Stimulated activated CD8-positive, alpha-beta memory T cell treated with anti-CD3 and anti-CD28 coated beads, Interleukin-7, amount 100 ng/mL, for 24 hours (primary cell): ENCODE data around the gene LTBP1.
"Not testable (repeated sequence)": the region's sequence is repeated elsewhere in the genome, so short reads cannot be mapped to it uniquely, and the experiment has no call there.

Experiments
- DNase-seq: peaks from one replicate; pipeline ENCODE4 v3.0.0-alpha.2; 2020; ENCODE audit warnings: low read depth

Gene LTBP1, protein sequence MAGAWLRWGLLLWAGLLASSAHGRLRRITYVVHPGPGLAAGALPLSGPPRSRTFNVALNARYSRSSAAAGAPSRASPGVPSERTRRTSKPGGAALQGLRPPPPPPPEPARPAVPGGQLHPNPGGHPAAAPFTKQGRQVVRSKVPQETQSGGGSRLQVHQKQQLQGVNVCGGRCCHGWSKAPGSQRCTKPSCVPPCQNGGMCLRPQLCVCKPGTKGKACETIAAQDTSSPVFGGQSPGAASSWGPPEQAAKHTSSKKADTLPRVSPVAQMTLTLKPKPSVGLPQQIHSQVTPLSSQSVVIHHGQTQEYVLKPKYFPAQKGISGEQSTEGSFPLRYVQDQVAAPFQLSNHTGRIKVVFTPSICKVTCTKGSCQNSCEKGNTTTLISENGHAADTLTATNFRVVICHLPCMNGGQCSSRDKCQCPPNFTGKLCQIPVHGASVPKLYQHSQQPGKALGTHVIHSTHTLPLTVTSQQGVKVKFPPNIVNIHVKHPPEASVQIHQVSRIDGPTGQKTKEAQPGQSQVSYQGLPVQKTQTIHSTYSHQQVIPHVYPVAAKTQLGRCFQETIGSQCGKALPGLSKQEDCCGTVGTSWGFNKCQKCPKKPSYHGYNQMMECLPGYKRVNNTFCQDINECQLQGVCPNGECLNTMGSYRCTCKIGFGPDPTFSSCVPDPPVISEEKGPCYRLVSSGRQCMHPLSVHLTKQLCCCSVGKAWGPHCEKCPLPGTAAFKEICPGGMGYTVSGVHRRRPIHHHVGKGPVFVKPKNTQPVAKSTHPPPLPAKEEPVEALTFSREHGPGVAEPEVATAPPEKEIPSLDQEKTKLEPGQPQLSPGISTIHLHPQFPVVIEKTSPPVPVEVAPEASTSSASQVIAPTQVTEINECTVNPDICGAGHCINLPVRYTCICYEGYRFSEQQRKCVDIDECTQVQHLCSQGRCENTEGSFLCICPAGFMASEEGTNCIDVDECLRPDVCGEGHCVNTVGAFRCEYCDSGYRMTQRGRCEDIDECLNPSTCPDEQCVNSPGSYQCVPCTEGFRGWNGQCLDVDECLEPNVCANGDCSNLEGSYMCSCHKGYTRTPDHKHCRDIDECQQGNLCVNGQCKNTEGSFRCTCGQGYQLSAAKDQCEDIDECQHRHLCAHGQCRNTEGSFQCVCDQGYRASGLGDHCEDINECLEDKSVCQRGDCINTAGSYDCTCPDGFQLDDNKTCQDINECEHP (N-terminal part only)

GRCh38 chr2:32946314-32947075 lies at the start of gene LTBP1:
TSS of gene LTBP1 (plus strand) at chr2:32946953. CDS start at chr2:32947325, 372 bp downstream.
- DNase-seq: peak; percentile 26

DNA sequence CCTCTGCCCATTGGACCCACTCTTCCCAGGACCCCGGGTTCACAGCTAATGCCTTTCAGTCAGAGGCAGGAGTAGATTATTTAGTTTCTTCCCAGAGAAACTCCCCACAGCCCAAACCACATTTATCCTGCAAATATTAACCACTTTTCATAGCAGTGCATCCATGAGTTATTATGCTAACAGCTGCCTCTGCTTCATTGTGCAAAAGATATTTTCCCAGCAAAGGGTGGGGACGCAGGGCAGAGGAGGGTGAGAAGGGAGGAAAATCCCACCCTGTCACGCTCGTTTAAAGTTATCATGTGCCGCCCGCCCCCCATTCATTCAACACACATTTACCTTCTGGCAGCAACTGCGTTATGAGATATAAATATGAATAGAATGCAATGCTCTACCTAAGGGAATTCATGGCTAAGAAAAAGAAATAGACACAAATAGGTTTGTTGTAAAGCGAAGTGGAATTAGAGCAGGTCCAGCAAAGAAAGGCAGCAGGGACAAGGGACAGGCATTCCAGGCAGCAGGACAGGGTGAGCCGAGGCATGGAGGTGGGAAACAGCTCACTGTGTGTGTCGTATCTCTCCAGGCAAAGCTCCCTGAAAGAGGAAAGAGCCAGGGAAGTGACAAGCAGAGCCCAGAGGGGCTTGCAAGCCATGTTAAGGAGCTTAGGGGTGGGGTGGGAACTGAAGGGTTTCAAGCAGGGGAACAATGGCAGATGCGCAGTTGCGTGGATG lies 46.3 kb upstream of the LTBP1 start:
- DNase-seq: no peak

DNA sequence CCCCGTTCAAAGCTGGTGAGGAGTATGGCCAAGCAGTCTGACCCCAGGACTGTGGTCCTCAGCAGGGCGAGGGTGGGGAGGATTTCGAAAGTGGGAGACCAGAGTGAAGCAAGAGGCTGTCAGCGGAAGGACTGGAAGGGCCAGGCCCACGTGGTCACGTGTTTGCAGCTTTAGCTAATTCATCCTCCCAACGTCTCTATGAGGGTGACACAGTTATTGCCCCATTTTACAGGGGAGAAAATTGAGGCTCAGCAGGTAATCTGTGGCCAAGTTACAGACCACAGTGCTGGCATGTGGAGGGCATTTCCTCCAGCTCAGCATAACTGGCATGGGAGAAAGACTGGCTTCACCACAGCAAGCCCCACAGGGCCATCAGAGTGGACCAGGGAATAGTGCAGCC lies 45.4 kb upstream of the LTBP1 start:
- no peak for DNase-seq

- DNase-seq: no peak
Measured at GRCh38 chr2:32902174-32902573, 44.6 kb upstream of the LTBP1 start.

GRCh38 chr2:32902986-32903385 lies 43.8 kb upstream of the LTBP1 start:
- no peak for DNase-seq

DNA sequence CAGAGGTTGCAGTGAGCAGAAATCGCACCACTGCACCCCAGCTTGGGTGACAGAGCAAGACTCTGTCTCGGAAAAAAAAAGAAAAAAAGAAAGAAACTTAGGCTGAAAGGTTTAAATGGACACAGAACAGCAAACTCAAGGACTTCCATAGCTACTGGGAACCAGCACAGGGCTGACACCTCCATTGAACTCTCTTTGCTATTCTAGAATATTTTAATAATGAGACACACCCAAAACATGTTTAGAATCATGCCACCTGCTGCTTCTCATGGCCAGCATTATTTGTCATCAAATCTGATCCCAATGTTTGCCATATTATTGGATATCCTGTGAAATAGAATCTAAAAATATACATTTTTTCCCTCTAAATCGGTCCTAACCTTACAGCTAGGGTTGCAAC lies 42.7 kb upstream of the LTBP1 start:
- no peak for DNase-seq

DNA sequence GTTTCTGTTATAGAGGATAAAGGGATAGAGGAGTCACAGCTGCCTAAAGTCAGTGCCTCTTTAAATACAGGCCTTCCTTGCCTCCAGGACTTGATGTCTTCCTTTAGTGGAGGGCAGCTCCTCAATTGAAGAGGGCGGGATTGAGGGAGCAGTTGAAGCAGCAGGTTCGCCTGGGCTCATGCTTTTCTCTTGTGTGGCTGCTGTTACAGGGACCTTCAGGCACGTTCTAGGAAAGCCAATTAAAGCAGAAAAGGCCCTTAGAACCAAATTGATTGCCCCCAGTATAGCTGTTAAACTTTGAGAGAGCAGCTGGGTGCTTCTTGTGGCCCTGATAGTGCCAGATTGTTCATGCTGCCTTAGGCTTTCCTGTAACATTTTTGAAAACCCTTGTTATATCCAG lies 42.0 kb upstream of the LTBP1 start:
- no peak for DNase-seq

GRCh38 chr2:32905270-32905669 lies 41.5 kb upstream of the LTBP1 start:
- DNase-seq: no peak

DNA sequence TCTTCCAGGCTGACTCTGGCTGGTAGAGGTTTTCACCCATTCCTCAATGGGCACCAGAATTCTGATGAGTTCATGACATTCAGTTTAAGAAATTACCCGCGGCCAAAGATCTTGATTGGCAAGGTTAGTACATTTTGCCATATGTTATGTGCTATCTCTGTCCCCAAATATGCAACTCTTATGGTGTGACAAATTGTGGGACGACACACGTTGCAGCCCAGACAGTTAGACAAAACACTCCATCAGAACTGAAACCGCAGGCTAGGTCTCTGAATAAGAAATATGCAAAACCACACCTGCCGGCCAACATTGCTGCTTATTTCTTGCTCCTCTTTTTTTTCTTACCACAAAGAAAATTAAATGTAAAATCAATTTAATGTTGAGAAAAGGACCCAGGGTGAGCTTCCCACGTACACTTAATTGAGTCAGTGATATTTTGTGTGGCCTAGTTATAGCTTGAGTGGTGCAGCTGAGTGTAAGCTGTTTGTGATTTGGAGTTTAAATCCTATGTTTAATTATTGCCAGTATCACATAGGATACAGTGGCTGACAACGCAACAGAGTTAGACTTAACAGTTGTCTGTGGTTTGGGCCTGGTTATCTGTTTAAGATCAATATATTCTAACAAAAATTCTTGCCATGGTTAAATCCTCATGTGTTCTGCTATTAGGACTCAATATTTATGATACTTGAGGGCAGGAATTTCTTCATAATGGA lies 35.7 kb upstream of the LTBP1 start:
- DNase-seq: no peak

- no peak for DNase-seq
Measured at GRCh38 chr2:32915694-32916093, 31.1 kb upstream of the LTBP1 start.

GRCh38 chr2:32918774-32919173 lies 28.0 kb upstream of the LTBP1 start:
- no peak for DNase-seq

DNA sequence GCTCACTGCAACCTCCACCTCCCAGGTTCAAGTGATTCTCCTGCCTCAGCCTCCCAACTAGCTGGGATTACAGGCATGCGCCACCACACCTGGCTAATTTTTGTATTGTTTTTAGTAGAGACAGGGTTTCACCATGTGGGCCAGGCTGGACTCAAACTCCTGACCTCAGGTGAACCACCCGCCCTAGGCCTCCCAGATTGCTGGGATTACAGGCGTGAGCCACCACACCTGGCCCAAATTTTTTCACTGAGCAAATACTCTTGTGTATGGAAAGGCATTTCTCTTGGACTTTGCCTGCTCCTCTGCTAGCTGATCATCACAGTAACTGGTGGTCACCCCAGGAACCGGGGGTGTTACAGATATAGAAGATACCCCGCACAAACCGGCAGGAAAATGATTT lies 26.9 kb upstream of the LTBP1 start:
- DNase-seq: not testable (repeated sequence)

DNA sequence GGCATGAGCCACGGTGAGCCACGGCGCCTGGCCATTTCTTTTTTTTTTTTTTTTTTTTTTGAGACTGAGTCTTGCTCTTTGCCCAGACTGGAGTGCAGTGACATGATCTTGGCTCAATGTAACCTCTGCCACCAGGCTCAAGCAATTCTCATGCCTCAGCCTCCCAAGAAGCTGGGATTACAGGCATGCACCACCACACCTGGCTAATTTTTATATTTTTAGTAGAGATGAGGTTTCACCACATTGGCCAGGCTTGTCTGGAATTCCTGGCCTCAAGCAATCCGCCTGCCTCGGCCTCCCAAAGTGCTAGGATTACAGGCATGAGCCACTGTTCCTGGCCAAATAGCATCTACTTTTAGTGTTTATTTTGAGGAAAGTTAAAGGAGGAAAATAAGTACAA lies 25.3 kb upstream of the LTBP1 start:
- DNase-seq: not testable (repeated sequence)

DNA sequence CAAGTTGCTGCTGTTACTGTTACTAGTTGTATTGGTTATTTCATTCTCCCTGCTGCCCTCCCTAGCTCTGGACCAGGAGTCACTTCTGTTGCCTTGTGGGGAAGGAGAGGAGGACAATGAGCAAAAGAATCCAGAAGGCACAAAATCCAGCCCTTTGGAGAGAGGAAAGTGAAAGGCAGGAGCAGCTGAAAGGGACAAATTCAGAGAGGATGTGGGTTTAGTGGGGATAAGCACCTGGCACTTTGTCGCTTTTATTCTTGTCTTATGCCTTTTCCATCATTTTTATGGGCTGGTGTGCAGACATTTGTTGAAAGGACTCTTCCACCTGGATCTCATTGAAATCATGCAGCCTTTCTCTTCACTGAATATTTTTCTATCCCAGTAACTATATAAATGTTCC lies 24.3 kb upstream of the LTBP1 start:
- DNase-seq: no peak

DNA sequence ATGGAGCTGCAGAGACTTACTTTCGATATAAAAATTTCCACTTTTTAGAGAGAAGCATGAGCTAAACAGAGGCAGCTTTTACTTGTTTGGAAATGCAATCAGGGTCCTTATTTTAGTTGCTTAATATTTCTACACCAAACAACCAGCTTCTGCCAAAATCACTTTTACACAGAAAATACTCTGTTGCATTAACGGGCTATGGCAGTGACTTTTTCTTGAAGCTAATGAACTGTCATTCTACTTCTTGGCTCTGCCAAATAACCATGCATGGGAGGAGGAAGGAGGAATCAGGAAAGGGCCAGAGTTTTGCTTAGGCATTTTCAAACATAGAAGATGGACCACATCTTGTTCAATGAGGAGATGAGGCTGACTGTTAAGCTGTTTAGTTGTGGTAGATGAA lies 23.6 kb upstream of the LTBP1 start:
- DNase-seq: no peak

GRCh38 chr2:32925283-32925815 lies 21.4 kb upstream of the LTBP1 start:
- DNase-seq: no peak

DNA sequence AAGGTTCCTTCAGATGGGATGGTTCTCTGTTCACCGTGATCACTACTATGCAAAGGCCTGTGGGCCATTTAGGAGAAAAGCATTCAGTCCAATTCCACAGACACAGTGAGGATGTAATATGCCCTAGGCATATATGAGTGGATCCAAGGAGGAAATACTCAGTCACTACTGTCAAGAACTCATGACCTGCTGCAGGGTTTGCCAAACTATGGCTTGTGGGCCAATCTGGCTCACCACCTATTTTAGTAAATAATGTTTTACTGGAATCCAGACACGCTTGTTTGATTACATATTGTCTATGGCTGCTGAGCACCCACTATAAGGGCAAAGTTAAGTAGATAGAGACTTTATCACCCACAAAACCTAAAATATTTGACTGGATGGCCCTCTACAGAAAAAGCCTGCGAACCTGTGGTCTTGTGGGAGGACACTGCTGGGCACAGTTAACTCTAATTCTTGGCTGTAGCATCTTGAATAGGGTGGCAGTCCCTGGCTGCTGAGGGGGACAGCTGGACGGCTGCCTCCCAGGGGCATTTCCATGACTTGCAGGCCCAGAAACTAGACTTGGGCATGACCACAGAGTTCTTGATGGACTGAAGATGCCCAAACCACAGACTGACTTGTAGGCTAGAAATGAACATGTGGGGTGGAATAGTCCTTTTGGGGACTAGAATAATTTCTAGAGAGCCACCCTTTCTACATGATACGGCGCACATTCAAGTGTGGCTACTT lies 20.6 kb upstream of the LTBP1 start:
- no peak for DNase-seq

- no peak for DNase-seq
Measured at GRCh38 chr2:32926708-32927084, 20.1 kb upstream of the LTBP1 start.

GRCh38 chr2:32930436-32930835 lies 16.3 kb upstream of the LTBP1 start:
- DNase-seq: no peak
